Fibroblast of lung (primary cell): ENCODE data around the gene PRKCA. TPM values are rescaled to one million over a fixed set of nuclear protein-coding genes. Genes with fewer than 3 reads are reported as not detected.

Source experiments
- DNase-seq, 2 donors: peaks; one replicate each; pipeline versions ENCODE4 v3.0.0 to v3.0.0-alpha.2; 2010; ENCODE audit warnings: low read depth in 2 of 2
- H2AFZ ChIP-seq: 2 replicates; pipeline ENCODE4 v1.5.1; 2012; ENCODE audit warnings: low read length, control low read depth, inconsistent platforms
- H3K27ac ChIP-seq: 2 replicates; pipeline ENCODE4 v1.5.1; 2011; ENCODE audit warnings: low read length, control low read depth; ENCODE audit not compliant: insufficient read depth
- H3K27me3 ChIP-seq: 2 replicates; pipeline ENCODE4 v1.5.1; 2011; ENCODE audit warnings: mild to moderate bottlenecking, low read length; ENCODE audit not compliant: control insufficient read depth, insufficient read depth
- H3K36me3 ChIP-seq: 2 replicates; pipeline ENCODE4 v1.5.1; 2011; ENCODE audit warnings: low read length; ENCODE audit not compliant: control insufficient read depth, insufficient read depth
- H3K4me1 ChIP-seq: 2 replicates; pipeline ENCODE4 v1.5.1; 2011; ENCODE audit warnings: low read length; ENCODE audit not compliant: control insufficient read depth, insufficient read depth; ENCODE audit errors: extremely low read depth
- H3K4me2 ChIP-seq: 2 replicates; pipeline ENCODE4 v1.5.1; 2011; ENCODE audit warnings: low read length, control low read depth; ENCODE audit not compliant: insufficient read depth; ENCODE audit errors: extremely low read depth
- H3K4me3 ChIP-seq, 4 experiments: fragments of 200-600 bp in 1 of 4; sonication (generic) in 1 of 4; replicated peaks in 1 of 4; 2 replicates each; pipeline ENCODE4 v1.5.1; 2011 to 2016; ENCODE audit warnings: low read length in 4 of 4, low read depth in 3 of 4, mild to moderate bottlenecking in 3 of 4, control low read depth in 2 of 4, inconsistent platforms in 1 of 4, mixed read lengths in 1 of 4; ENCODE audit not compliant: insufficient read depth in 1 of 4; ENCODE audit errors: control extremely low read depth in 1 of 4
- H3K79me2 ChIP-seq: 2 replicates; pipeline ENCODE4 v1.5.1; 2012; ENCODE audit warnings: mild to moderate bottlenecking, low read length, inconsistent platforms; ENCODE audit not compliant: control insufficient read depth, insufficient read depth
- H3K9ac ChIP-seq: 2 replicates; pipeline ENCODE4 v1.5.1; 2011; ENCODE audit warnings: mild to moderate bottlenecking, low read length, control low read depth; ENCODE audit not compliant: insufficient read depth
- H3K9me3 ChIP-seq: 2 replicates; pipeline ENCODE4 v1.5.1; 2012; ENCODE audit warnings: low read depth, low read length; ENCODE audit not compliant: control insufficient read depth, insufficient read depth
- H4K20me1 ChIP-seq: 2 replicates; pipeline ENCODE4 v1.5.1; 2011; ENCODE audit warnings: low read length; ENCODE audit not compliant: control insufficient read depth, insufficient read depth; ENCODE audit errors: extremely low read depth
- CTCF ChIP-seq, 2 donors: IDR thresholded peaks in 1 of 2; conservative IDR thresholded peaks in 1 of 2; 1 replicate in 1 of 2; 2 replicates in 1 of 2; pipeline ENCODE4 v1.5.1; 2011 to 2012; ENCODE audit warnings: low read length in 2 of 2, control low read depth in 1 of 2, inconsistent platforms in 1 of 2, low read depth in 1 of 2, mild to moderate bottlenecking in 1 of 2
- EZH2 ChIP-seq: IDR thresholded peaks from 2 replicates; pipeline ENCODE4 v1.5.1; 2012; ENCODE audit warnings: low read length, control low read depth, mild to moderate bottlenecking; ENCODE audit errors: missing control alignments
- polyA plus RNA-seq, 2 donors: library from polyadenylated mRNA; depleted of rRNA in 1 of 2; stranded (reverse) in 1 of 2; unstranded in 1 of 2; fragments of >200 nt; gene quantifications; 2 replicates each; pipeline ENCODE4 v1.2.1, GENCODE V29; 2011 to 2012; ENCODE audit warnings: missing spikeins in 1 of 2
- total RNA-seq: library from RNA; depleted of rRNA; stranded (reverse); fragments of >200 nt; gene quantifications from 2 replicates; pipeline ENCODE4 v1.2.1, GENCODE V29; 2014

PRKCA gene
- total and polyA plus RNA-seq, 2 donors (not counting 1 experiment from before 2014, with no cell fraction given) = 34.0 to 74.2 TPM

GRCh38 chr17:66630379-66630778, 328.0 kb downstream of the PRKCA start:
- no peak overlapping the region for H3K4me3 ChIP-seq
- no peak overlapping the region for H3K9ac ChIP-seq
- no peak for TF ChIP-seq CTCF (conservative IDR thresholded peaks at IDR 0.05 in 1 of 2, IDR thresholded peaks at IDR 0.05 in 1 of 2; ENCODE audit: low read depth in 1 of 2, low read length in 2 of 2)
- TF ChIP-seq EZH2 = no peak

GRCh38 chr17:66630828-66631472, 328.5 kb downstream of the PRKCA start:
- H3K9ac ChIP-seq = no peak overlapping the region
- H3K9me3 ChIP-seq = no peaks in the 10 kb centered on the region
- no peak overlapping the region for H3K4me2 ChIP-seq
- H3K79me2 ChIP-seq = no peaks in the 10 kb centered on the region
- H3K27me3 ChIP-seq = no peaks in the 10 kb centered on the region
- TF ChIP-seq CTCF (conservative IDR thresholded peaks at IDR 0.05 in 1 of 2, IDR thresholded peaks at IDR 0.05 in 1 of 2; ENCODE audit: low read depth in 1 of 2, low read length in 2 of 2) = no peak
- no peak for TF ChIP-seq EZH2
- H2AFZ ChIP-seq = no peak overlapping the region
- no peak for DNase-seq
- H3K36me3 ChIP-seq = no peaks in the 10 kb centered on the region
- peaks cover 7% of the 10 kb centered on the region for H3K4me1 ChIP-seq
- no peak overlapping the region for H3K27ac ChIP-seq
- no peaks in the 10 kb centered on the region for H4K20me1 ChIP-seq
- H3K4me3 ChIP-seq = no peak overlapping the region

More at GRCh38 chr17:66630379-66630778, 328.0 kb downstream of the PRKCA start:
- Histone ChIP-seq H3K4me1 (peaks cover 7% of the 10 kb centered on the region), H2AFZ (no peak overlapping the region), H3K4me2 (no peak overlapping the region), H4K20me1 (no peaks in the 10 kb centered on the region), H3K36me3 (no peaks in the 10 kb centered on the region), H3K27me3 (no peaks in the 10 kb centered on the region), H3K27ac (no peak overlapping the region), H3K79me2 (peaks cover 1% of the 10 kb centered on the region), H3K9me3 (no peaks in the 10 kb centered on the region)
- no peak for DNase-seq

- H3K4me1 ChIP-seq = peaks cover 8% of the 10 kb centered on the region
- H4K20me1 ChIP-seq = no peaks in the 10 kb centered on the region
- no peaks in the 10 kb centered on the region for H3K36me3 ChIP-seq
- H2AFZ ChIP-seq = no peak overlapping the region
- no peaks in the 10 kb centered on the region for H3K79me2 ChIP-seq
- no peak overlapping the region for H3K4me3 ChIP-seq
- no peak overlapping the region for H3K9ac ChIP-seq
- TF ChIP-seq EZH2 = no peak
- TF ChIP-seq CTCF (conservative IDR thresholded peaks at IDR 0.05 in 1 of 2, IDR thresholded peaks at IDR 0.05 in 1 of 2; ENCODE audit: low read depth in 1 of 2, low read length in 2 of 2) = no peak
- DNase-seq = no peak
- no peaks in the 10 kb centered on the region for H3K9me3 ChIP-seq
- H3K27ac ChIP-seq = no peak overlapping the region
- no peaks in the 10 kb centered on the region for H3K27me3 ChIP-seq
- no peak overlapping the region for H3K4me2 ChIP-seq
Observed at GRCh38 chr17:66632731-66633130, 330.3 kb downstream of the PRKCA start.
